HT-29 (cell line): ENCODE measurements around the gene TMEM181. TPM values are rescaled to one million over a fixed set of nuclear protein-coding genes. Genes with fewer than 3 reads are reported as not detected.
"Not testable (repeated sequence)": the region's sequence is repeated elsewhere in the genome, so short reads cannot be mapped to it uniquely, and the experiment has no call there.

ENCODE experiments used
- DNase-seq: peaks from one replicate; pipeline ENCODE4 v3.0.0-alpha.2; 2015; ENCODE audit warnings: low spot score
- total RNA-seq: library from RNA; depleted of rRNA; stranded (reverse); fragments of >200 nt; shearing (Covaris generic); gene quantifications from 2 replicates; pipeline ENCODE4 v1.2.3, GENCODE V29; 2014

TMEM181 gene
- total RNA-seq, 1 experiment from 2014 or later = 15.8 TPM

DNA sequence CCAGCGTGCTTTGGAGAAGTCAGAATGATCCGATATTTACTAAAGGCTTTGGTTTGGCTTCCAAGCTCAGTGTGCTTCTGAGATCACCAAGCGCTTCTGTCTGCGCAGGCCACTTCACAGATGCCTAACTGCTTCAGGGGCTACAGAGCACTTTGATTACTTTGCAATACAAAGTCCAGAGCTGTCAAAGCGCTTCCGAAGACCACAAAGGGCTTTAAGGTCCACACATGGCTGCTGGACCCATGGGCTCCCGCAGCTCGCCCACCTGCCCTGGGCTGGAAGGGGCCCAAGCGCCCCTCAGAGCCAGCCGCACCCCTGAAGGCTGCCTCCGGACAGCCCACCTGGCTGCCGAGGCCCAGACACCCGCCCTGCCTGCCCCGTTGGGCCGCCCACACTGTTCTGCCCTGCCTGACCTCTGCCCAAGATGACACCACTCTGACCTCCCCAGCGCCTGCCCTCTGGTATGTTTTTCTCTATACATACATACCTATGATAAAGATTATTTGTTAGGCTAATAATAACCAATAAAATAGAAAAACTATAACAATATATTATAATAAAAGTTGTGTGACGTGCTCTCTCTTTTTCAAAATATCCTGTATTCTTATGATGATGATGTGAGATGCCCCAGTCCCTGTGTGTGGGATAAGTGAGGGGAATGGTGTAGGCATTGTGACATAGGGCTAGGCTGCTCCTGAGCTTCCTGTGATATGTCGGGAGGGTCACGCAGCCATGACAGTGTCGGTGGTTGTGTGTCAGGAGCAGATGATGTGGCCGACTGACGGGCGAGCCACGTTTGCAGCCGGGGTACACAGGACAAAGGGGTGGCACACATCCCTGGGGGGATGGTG, 62.0 kb downstream of the TMEM181 start:
- DNase-seq = no peak

DNA sequence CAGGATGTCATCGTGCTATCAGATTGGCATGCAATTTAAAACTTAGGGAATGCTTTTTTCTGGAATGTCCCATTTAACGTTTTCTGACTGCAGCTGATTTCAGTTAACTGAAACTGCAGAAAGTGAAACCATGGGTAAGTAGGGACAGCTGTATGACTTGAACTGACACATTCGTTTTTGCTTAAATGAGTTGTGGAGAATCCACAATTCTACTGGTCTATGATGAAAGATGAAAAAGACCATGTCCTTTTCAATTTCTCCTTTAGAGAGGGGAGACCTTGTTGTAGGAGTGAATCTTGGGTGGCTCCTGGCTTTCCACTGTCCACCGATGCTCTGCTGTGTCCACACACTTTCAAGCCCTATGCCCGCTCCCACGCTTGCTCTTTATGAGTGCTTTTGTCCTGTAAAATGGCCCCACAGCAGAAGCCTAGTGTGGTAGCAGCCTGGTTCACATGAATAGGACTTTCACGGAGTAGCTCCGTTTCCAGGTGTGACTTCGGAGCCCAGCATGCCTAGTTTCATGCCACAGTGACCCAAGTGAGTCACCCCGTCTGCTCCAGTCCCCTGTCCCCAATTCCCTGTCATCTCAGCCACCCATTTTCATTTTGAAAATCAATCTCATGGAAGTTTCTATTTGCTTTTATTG, 62.8 kb downstream of the TMEM181 start:
- DNase-seq = no peak

- DNase-seq = no peak
Measured at GRCh38 chr6:158624684-158625682, 65.1 kb downstream of the TMEM181 start.

DNA sequence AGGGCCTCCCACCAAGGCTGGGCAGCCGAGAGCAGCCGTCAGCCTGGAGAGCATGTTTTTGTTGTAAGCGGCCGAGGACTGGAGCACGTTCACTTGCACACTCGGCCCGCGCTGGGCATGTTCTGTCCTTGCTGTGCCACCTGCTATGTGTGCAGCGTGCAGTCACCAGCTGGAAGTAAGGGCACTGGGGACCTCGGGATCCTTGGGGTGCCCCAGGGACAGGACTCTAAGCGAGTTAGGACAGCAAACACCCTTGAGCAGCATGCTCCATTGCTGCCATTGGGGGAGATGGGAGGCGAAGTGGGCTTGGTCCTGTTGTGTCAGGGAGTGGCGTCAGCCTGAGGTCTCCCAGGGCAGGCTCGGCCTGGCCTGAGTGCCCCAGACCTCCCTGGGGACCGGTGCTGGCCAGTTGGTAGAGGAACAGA, 66.0 kb downstream of the TMEM181 start:
- no peak for DNase-seq

- DNase-seq = no peak
Measured at GRCh38 chr6:158626360-158627167, 66.7 kb downstream of the TMEM181 start.

DNA sequence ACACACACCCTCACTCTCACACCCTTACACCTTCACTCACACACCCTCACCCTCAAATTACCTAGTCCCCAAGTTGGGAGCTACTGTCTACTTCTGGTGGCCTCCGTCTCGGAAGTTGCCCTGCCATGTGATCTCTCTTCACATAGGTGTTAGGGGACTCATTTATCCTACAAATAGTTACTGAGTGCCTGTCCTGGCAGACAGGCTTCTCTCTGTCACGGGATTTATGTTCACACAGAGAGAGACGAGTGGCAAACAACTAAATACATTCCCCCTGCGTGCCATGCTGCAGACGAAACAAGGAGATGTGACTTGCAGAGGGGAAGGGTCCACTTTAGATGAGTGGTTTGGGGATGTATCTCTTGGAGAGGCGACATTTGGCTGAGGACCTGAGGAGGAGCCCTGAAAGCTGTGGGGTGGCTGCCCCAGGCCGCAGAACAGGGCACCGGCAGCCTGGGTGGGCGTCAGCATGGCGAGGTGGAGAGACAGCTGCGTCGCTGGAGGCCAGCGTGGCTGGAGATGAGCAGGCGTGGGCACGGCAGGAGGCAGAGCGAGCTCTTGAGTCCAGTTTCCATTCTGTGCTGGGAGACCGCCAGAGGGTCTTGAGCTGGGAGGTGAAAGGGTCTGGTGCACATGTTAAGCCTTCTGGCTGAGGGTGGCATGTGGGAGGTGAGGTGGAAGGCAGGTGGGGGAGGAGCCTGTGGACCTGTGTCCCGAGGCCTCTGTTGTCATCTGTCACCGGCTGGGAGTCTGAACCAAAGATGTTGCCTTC, 67.5 kb downstream of the TMEM181 start:
- no peak for DNase-seq

DNA sequence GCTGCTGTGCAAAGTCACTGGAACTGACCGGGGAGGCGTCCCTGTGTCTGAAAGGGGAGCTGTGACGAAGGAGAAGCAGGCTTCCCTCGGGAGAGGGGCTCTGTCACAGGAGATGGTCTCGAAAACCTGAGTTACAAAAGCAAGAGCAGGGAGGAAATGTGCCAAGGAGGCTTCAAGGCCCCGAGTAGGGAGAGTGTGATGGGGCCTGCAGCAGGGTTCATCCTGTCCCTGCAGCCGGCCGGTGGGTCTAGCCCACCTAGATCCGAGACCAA, 68.0 kb downstream of the TMEM181 start:
- no peak for DNase-seq

GRCh38 chr6:158628542-158628941, 68.7 kb downstream of the TMEM181 start:
- no peak for DNase-seq

DNA sequence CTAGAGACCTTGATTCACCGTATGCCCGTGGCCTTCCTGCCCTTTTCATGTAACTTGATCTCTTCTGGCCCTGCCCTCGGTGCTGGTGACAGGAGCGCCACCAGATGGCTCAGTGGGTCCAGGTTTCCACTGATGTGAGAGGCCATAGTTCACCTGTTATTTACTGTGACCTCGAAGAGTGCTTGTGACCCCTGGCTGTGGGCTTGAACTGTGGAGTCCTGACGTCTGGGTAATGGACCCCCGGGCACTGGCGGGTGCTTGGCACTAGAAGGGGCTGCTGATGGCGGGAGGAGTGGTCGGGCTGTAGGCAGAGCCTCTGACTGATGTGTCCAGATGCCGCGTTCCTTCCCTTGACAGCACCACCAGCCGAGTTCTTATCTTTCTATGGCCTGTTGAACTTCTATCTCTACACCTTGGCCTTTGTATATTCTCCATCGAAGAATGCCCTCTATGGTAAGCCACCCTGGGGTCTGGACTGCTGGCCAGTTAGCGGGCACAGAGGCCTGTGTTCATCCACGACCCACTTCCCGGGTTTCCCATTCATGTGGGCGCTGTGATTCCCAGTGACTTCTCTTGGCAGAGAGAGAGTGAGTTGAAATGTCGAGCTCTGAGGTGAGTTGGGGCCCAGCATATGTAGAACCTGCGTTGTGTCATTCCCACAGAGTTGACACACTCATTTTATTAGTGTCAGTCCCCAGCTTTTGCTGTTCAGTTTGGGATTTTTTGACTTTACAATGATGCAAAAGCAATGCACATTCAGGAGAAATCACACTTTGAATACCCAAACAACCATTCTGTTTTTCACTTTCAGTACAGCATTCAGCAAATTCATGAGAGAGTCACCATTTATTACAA, 69.7 kb downstream of the TMEM181 start:
- no peak for DNase-seq

DNA sequence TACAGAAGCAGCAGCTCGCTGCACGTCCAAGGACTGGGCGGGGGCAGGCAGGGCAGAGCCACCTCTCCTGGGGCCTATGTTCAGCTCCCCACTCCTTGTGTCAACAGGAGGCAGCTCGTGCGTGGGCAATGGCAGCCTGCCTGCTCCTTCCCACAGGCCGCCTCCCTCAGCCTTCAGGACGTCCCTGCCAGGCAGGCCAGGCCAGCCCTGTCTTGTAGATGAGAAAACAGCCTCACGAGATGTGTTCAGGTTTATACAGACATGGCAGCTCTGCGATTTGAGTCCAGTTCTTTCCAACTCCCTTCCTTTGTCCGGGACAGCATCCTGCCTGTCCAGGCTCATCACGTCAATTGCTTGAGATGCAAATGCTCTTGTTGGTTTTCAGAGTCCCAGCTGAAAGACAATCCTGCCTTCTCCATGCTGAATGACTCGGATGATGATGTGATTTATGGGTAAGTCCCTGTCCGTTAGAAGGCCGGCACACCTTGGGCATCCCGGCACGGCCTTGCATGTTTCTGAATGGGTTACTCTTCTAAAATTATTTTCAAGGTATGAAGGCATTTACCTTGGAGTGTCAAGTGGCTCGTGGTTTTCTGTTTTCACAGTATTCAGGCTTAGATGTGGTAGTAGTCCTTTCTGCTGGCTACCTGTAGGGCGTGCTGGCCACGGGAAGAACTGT, 71.2 kb downstream of the TMEM181 start:
- peak; percentile 29 for DNase-seq

DNA sequence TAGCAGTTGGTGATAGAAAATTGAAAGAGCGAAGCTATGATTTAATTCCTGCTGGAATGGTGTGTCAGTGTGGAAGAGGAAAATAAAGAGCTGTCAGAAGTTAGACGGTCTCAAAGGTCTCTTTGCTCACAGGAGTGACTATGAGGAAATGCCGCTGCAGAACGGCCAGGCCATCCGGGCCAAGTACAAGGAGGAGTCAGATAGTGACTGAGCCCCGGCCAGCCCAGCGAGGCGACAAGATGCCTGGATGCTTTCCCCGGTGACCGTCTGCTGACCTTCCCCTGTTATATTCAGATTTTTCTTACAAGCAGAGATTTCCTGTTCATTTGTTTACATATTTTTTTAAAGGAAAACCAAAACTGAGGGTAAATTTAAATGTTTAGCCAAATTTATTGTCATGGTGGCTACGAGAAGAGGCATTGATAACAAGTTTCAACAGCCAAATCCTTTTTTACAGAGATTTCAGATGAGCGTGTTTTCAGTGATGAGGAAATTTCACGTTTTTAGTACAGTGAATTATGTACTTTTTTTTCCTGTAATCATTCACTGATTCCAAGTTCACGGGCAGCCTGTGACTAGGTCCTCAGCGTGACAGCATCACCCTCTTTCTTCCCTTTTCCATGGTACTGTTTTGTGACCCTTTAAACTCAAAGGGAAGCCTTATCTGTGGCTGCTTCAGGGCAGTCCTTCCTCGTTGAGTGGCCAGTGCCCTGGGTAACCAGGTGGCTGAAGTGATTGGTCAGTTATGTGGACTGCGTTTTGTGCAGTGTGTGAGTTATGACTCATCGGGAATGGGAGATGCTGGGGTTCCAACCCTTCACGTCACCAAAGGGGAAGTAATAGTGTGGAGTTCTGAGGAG, 72.0 kb downstream of the TMEM181 start:
- DNase-seq = peak; percentile 87

DNA sequence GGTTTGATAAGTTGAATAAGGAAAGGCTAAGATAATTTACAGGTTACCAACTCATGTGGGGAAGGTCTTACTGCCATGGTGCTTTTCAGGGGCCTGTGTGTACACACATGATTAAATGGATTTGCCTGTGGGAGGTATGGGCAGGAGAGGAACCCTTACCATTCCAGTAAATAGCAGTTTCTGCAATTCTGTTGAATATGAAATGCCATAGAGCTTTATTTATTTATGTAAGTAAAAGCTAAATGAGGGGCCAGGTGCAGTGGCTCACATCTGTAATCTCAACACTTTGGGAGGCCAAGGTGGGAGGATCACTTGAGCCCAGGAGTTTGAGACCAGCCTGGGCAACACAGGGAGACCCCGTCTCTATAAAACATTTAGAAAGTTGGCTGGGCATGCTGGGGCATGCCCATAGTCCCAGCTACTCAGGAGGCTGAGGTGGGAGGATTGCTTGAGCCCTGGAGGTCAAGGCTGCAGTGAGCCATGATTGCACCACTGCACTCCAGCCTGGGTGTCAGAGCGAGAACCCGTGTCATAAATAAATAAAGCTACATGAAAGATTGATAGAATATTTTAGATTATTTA, 72.7 kb downstream of the TMEM181 start:
- not testable (repeated sequence) for DNase-seq

GRCh38 chr6:158633127-158633526, 73.2 kb downstream of the TMEM181 start:
- no peak for DNase-seq

DNA sequence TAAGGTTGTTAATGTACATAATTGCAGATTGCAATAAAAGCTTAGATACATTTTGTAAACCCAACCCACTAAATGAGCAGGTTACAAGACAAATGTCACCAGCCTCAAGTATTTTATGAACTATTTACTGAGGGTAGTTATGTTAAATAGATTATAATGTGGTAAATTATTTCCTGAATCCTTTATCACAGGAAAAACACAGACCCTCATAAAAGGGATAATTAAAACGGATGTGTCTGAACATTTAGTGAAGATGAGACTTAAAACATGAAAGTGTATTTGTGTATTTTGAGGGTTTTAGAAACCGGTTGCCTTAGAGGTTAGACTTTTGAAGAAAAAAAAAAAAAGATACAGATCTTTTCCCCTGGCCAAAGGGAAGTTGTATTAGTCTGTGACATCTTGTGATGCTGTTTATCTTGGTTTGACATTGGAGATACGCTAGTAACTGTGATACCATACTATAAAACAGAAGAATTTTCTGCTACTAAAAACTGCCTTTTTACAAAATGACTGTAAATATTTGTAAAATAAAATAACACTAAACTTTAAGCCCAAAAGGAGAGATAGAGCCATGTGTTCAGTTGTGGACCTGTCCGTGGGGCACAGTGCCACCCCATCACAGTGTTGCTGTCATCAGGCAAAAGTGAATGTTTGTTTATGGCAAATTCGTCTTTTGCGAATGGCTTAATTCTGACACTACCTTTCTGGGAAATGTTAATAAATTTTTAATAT, 75.0 kb downstream of the TMEM181 start:
- no peak for DNase-seq

DNA sequence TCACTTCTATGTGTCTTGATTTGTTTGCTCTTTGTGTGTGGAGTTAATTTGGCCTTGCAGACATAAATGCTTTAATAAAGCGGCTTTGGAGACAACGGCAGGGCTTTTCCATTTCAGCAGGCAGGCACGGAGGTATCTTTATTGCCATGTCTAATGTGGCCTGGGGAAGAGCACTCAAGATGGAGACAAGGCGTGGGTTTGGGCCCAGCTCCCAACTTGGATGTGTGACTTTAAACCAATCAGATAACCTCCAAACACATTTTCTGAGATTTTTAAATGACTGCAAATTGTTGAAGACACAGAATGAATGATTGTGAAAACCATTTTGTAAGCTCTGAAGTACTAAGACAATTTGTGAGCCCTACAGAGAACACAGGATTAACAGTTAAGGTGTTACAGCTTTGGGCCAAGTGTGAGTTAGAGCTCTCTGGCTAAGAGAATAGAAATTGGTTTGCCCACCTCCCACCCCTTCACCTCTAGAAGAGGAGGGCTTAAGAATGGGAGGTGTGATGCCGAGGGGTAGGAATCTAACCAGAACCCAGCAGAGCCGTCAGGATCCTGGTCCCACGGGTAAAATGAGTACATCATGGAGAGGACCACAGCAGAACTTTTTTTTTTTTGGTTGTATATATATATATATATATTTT, 75.7 kb downstream of the TMEM181 start:
- no peak for DNase-seq

DNA sequence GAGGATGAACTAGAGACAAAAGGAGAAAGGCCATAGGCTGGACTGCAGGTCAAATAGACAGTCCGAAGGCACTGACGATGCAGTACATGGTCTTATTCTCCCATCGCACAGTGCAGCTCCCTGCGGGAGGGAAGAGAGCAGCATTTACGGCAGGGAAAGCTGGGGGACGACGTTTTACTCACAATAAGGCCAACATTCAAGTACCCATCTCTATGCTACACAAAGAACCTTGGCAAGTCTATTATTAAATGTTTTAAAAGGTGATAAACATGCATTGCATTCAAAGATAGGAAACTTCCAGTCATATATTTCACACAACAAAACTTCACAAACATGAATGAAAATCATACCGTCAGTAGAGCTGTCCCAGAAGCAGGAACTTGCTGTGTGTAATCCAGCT, 76.9 kb downstream of the TMEM181 start:
- no peak for DNase-seq
